NCI-H146 (cell line): ENCODE data around the gene DNLZ.
"Not testable (repeated sequence)": the region's sequence is repeated elsewhere in the genome, so short reads cannot be mapped to it uniquely, and the experiment has no call there.

Source experiments
- DNase-seq: peaks from one replicate; lab custom pipeline; 2025; lab: John Stamatoyannopoulos, UW

Gene DNLZ

DNA sequence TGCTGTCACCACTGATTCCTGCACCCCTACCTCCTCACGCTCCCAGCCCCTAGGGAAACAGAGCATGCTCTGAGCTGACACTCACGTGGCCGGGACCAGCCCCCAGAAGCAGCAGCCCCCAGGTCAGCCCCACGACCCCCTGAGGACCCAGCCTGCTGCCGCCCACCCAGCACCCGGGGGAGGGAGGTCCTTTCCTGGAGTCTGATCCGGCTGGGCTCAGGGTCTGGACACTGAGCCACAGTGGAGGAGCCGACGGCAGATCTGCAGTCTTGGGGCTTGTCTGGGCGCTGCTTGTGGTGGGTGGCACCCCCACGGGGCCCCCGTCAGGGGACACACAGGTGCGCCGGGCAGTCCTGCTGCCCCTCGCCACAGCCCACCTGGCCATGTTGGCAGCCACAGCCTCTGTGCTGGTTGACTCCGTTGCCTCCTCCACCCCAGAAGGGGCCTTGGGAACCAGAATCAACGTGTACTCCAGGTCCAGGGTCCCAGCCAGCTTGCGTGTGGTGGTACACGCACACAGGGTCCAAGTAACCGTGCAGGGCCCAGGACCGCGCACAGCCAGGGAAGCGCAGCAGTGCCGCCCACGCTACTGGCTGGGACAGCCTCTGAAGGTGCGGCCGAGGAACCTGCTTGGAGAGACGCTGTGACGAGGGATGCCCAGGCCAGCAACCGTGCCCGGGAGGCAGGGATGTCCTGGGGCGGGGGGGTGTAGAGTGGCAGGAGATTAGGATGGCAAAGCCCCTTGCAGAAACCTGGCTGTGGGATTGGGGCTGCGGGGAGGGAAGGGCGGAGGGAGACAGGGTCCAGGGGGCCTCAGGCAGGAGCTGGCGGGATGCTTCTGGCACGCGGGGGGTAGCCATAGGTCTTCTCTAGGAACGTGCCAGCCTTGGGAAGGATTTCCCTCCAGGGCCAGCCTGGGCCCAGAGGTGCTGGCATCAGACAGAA lies 3.5 kb downstream of the DNLZ start:
- no peak for DNase-seq

DNA sequence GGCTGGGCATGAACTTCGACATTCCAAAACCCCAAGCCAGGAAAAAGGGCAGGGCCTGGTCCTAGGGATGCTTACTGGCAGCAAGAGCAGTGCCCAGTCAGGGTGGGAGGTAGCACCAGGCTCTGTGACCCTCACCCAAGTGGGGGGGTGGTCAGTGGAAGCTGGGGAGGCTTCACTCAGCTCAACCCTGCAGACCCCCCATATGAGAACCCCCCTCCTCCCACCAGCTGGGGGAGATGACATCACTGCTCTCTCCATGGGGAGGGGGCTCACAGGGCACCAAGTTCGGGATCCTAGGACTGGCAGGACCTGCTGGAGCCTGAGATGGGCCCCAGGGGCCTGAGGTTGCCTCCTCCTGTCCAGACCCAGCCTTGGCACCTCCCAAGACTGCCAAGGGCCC lies 4.7 kb downstream of the DNLZ start:
- no peak for DNase-seq

DNA sequence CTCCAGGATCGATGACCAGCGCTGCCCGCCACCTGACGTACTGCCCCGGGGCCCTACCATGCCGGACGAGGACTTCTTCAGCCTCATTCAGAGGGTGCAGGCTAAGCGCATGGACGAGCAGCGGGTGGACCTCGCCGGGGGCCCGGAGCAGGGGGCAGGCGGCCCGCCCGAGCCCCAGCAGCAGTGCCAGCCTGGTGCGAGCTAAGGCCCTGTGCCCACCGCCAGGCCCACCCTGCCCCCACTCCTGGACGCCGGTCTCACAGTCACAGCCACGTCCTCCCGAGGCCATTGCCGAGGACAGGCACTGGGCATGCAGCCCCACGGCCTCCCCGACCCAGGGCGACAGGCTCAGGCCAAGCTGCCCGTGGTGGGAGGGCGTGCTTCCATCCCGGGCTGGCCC lies 5.5 kb downstream of the DNLZ start:
- DNase-seq = no peak

DNA sequence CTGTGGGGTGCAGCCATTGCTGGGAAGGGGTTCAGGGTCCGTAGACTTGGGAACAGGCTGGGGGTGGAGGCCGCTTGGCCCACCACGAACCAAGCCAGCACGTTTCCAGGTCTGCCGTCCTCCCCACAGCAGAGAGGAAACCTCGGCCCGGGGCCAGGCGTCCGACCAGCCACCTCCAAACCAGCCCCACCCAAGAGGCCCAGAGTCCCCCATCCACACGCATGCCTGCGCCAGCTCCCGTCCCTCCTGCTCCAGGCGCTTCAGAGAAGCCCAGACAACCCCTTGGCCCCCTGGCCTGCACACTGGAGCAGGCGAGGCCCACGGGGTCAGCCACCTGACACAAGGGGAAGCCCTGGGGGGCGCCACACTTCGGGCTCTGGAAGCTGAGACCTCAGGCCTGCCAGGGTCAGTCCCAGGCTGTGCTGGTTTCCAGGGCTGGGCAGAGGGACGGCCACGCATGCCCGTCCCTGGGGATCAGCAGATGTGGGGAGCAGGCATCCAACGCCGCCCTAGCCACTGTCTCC lies 6.3 kb downstream of the DNLZ start:
- DNase-seq = no peak

DNA sequence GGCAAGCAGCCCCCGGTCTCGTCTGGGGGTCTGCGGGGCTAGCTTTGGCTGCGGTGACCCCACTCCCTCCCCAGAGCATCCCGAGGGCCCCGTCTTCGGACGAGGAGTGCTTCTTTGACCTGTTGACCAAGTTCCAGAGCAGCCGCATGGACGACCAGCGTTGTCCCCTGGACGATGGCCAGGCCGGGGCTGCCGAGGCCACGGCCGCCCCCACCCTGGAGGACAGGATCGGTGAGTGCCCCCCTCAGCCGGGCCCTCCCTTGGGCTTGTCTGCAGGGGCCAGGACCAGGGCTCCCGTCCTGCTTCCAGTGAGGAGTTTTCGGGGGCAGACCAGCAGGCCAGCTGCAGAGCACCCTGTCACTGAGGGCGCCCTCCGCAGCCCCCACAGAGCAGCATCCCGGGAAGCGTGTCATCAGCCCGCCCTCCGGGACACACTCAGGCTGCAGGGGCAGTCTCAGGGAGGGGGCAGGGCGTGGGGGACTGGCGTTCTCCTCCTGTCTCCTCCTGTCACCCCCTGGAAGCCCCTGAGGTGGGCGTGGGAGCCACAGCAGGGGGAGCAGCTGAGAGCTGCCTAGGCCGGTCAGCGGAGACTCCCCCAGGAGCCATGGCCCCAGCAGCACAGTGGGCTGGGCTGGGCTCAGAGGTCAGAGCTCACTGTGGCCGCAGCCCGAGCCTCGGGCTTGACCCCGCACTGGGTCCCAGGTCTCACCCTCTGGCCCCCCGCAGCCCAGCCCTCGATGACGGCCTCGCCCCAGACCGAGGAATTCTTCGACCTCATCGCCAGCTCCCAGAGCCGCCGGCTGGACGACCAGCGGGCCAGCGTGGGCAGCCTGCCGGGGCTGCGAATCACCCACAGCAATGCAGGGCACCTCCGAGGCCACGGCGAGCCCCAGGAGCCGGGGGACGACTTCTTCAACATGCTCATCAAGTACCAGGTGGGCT lies 7.7 kb downstream of the DNLZ start:
- no peak for DNase-seq

DNA sequence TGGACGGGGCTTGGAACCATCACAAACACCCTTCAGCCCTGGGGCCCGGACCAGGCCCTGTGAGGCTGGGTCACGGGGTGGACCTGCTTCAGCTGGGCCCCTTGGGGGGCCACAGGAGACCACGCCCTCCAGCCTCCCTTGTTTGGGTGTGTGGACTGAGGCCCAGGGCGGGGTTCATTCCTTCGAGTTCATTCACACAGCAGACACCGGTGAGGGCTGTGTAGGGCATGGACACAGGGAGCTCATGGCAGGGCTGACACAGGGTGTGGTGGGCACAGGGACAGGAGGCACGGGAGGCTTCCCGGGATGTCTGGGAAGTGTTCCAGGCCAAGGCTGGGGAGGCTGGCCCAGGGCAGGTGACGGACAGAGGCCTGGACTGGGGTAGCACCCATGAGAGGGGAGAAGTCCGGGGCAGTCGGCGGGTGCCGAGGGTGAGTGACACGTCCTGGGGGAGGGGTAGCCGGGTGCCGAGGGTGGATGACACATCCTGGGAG lies 8.9 kb downstream of the DNLZ start:
- no peak for DNase-seq

DNA sequence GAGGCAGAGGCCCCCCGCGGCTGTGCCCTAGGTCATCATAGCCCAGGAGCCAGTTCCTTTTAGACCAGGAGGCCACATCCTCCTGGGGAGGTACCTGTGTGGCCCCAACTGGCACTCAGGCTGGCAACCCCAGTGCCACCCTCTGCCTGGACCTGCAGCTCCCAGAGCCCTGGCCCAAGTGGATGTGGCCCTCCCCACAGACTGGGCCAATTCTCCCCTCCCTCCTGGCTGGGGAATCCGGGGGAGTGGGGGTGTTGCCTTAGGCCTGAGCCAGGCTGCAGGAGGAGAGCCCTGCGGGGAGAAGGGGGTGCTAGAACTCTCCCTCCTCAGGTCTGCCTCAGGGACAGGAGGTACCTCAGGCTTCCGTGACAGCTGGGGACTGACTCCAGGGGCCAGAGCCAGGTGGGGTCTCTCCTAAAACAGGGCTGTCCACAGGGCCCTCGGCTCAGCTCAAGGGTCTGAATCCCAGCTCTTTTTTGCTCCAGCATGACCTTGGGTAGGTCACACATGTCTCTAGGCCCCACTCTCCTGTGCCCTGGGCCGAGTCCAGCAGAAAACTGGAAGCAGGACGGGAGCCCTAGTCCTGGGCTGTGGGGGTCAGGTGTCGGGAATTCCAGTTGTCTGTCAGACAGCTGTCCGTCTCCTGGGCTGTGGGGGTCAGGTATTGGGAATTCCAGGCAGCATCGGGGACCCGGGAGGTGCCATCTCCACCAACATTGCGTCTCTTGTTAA lies 9.6 kb downstream of the DNLZ start:
- no peak for DNase-seq

DNA sequence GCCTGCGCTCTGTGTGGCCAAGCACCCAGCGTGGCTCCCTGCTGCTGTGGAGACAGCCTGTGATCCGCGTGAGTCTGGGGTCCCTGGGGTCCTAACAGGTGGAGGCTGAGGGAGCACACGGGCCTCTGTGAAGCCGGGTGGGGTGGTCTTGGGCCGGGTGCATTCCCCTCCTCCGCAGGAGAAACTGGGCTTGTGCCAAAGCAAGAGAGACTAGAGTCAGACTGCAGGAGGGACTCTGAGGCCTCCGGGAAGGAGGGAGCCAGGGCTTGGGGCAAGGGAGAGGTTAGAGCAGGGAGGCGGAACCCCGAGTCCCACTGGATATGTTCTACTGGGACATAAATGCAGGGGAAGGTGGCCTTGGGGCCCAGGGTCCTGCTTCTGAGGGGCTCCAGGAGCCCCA lies 10.5 kb downstream of the DNLZ start:
- DNase-seq = no peak

DNA sequence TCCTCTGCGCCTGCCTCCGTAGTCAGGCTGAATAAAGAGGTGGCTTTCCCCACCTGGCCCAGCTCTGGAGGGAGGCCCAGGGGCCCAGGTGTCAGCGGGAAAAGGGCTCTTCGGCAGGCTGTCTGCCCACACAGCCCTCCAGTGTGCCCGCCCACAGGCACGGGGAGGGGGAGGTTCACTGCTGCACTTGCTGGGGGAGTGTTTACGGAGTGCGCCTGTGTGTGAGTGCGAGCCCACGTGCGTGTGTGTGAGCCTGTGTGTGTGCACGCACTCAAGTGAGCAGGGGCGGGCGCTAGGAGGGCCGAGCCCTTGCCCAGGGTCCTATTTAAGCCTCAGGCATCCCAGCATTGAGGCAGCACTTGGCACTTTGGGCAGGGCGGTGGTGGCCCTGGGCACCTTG lies 10.9 kb downstream of the DNLZ start:
- DNase-seq = no peak

DNA sequence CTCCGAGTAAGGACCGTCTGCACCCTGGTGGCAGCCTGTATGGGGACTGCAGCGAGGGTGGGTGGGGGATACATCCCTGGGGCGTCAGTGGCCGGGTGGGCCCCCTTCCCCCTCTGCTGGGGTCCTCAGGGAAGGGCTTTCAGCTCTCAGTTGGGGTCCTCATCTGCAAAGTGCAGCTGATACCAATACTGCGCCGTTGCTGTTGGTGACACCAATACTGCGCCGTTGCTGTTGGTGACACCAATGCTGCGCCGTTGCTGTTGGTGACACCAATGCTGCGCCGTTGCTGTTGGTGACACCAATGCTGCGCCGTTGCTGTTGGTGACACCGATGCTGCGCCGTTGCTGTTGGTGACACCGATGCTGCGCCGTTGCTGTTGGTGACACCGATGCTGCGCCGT lies 11.7 kb downstream of the DNLZ start:
- DNase-seq = not testable (repeated sequence)

DNA sequence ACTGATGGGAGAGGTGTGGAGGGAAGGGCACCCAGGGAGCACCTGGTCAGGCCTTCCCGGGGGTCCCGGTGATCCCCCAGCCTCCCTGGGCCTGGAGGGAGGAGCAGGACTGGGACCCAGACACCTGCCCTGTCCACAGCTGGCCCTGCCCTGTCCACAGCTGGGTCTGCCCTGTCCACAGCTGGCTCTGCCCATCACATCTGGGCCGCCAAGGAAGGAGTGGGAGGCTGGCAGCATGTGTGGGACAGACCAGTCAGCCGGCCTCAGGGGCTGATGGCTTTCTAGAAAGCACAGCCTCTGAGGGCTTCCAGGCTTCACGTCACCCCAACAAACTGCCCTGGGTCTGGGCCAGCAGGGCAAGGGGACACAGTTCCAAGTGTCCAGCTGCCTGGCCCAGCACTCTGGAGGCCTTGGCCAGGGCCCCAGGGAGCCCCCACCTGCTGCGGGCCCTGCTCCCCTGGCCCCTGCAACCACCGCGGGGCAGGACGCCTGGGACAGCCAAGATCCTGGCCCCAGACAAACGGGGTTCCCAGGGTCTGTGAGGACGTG lies 12.2 kb downstream of the DNLZ start:
- no peak for DNase-seq

DNA sequence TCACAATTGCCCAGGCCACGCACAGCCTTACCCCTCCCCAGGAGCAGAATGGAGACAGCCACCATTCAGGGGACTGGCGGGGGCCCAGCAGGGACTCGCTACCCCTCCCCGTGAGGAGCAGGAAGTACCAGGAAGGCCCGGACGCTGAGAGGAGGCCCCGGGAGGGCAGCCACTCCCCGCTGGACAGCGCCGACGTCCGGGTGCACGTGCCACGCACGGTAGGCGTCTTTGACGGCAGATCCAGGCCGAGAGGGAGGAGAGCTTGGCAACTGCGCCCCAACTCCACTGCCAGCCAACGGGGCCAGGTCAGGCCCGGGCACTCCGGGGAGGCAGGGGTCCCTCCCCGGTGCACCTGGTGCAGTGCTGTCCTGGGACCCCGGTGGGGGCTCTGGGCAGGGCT lies 14.0 kb downstream of the DNLZ start:
- DNase-seq = no peak

DNA sequence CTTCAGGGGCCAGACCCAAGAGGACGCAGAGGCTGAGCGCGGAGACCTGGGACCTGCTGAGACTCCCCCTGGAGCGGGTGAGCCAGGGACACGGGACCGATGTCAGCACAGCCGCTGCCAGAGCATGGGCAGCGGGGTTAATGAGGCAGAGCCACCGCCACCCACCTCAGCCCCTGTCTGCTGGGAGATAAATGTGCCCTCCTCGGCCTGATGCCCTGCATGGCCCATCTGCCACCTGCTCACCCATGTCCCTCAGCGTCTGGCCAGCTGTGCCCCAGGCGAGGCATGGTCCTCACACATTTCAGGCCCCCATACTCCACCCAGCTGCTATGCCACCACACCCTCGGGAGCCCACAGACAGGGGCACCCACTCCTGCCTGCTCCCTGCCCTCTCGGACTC lies 14.9 kb downstream of the DNLZ start:
- DNase-seq = no peak

DNA sequence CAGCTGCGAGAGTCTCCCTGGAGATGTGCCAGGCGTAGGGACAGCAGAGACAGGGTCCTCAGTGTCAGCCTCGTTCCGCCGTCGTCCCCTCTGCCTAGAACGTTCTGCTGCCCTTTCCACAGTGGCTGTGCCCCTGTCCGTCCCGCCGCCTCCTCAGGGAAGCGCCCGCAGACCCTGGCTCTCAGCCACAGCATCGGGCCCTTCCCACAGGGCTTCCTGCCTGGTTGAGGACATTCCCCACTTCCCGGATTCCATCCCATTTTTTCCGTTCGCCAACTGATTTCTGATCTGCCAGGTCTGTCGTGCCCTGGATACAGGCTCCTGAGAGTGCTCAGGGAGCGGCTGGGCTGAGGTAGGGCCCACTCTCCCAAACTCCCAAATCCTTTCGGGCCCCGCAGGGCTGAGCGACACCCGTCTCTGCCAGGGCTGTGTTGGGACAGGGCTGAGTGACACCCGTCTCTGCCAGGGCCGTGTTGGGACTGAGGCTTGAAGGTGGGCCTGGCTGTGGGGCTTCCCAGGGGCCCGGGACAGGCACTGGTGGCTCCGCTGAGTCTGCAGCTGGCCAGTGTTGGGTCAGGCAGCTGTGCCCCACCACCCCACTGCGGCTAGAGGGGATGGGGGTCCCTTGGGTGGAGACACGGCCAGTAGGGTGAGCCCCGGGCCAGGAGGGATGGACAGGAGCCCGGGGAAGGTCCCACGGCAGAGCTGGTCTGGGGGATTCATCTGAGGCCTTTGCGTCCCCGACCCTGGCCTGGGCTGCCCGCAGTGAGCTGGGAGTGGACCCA lies 15.9 kb downstream of the DNLZ start:
- DNase-seq = no peak

DNA sequence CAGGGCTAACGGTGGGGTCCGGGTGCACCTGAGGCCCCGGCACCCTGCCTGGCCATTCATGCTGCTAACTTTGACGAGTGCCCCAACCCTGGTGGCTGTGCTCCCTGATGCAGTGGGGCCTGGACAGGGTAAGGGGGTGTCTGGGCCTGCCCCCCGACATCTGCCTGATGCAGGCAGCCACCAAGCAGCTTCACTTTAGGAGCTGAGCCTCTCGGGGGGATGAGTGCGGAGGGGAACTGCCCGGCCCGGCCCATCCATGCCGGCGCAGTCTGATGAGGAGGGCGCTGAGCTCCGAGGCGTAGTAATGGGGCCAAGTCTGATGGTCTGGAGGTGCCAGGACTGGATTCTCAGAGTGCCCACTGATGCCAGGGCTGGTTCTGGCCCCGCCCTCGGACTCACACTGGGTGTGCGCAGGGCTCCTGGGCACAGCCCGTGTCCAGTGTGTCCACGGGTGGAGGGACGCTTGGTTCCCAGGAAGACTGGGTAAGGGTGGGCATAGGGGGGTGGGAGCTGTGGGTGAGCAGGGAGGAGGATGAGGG lies 16.5 kb downstream of the DNLZ start:
- no peak for DNase-seq

DNA sequence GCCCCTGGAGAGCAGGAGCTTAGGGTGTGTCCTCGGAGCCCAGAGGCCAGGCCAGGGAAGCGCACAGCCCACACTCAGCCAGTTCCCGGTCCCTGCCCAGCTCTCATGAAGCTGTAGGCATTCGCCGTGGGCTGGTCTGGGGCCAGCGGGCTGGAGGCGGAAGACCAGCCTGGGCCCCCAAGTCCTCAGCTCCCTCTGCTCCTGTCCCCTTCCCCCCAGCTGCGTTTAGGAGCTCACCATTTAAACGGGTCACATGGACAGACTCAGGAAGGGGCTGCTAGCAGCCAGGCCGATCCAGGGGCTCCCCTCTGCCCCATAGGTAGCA lies 17.4 kb downstream of the DNLZ start:
- no peak for DNase-seq

DNA sequence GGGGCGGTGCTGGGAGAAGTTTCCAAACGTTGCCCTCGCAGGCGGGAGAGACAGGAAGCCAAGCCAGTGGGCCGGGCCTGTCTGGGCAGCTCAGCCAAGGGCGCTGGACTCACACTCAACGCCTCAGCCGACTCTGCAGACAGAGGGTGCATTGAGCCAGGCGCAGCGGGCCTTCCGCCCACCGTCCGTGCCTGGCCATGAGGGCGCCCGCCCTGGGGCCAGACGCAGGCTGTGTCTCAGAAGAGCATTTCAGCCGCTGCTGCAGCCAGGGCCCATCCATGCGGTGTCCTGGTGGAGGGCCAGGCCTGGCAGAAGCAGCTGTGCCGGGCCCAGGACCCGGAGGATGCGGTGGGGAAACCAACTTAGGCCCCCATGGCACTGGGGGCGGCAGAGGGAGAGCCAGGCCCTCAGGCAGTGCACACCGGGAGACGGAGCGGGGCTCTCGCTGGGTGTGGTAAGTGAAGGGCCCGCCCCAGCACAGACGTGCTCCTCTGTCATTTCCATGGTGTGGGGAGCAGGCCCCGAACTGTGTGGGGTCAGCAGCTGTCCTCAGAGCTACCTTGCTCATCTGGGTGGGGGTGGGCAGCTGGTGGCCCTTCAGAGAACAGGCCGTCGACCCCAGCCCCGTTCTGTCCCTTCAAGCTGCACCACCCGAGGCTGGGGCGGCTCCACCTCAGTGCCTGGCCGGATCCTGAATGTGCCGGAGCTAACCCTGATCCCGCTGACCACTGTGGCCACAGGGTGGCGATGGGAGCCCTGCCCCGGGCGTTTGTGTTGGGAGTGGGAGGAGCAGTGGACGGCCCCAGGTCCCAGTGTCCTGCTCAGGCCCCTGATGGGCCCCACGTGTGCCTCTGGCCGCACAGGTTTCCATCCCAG lies 18.0 kb downstream of the DNLZ start:
- no peak for DNase-seq

DNA sequence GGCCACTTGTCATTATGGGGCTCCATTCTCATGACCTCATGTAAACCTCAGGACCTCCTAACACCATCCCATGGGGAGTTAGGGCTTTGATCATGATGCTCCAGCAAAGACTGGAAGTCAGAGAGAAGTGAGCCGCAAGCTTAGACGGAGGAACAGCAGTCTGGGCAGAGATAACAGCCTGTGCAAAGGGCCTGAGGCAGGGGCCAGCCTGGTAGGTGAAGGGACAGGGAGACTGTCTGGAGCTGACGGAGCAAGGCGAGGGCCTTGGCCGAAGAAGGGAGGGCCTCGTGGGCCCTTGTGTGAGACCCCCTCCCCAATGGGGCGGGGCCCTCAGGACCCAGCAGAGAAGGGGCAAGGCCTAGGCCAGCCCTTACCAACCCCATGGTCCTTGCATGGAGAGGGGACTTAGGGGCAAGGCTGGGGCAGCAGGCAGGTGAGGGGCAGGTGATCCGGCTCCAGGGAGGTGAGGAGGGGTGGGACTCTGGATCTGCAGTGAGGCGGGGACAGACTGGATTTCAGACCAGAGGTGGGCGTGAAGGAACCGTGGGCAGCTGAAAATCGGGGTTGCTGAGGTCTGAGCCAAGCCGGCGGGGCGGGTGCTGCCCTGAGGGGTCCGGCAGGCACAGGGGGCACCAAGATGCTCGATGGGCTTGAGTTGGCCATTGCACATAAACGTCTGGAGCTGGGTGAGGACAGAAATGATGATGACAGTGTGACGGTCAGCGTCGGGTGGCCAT lies 18.8 kb downstream of the DNLZ start:
- DNase-seq = no peak

DNA sequence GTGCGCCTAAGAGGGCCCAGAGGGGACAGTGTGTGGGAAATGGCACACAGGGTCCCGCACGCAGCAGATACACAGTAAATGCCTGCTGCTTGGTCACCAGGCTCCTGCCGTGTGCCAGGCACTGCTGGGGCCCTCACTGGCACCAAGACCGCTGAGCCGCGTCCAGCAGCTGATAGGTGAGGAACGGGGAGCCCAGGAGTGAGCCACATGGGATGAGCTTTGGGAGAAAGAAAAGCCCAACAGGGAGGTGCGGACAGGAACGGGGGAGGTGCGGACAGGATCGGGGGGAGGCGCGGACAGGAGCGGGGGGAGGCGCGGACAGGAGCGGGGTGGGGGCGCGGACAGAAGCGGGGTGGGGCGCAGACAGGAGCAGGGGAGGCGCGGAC lies 19.7 kb downstream of the DNLZ start:
- DNase-seq = no peak
